Thyroid gland (tissue), 4 donors: ENCODE measurements around the gene CTNNA2.

ENCODE experiments used
- POLR2A ChIP-seq, 2 donors: fragments of 450-650 bp; IDR thresholded peaks; one replicate each; pipeline ENCODE4 v1.6.1; 2017; ENCODE audit warnings: antibody characterized with exemption in 2 of 2, mild to moderate bottlenecking in 2 of 2, moderate library complexity in 1 of 2
- TF ChIP-seq, protein P1 (sequence below), 6 experiments: fragments of 200-600 bp in 3 of 6; fragments of 450-650 bp in 3 of 6; sonication (generic) in 3 of 6; IDR thresholded peaks; one replicate each; pipeline ENCODE4 v1.5.1; 2016 to 2019; ENCODE audit warnings: antibody characterized with exemption in 6 of 6, mild to moderate bottlenecking in 2 of 6, inconsistent platforms in 1 of 6, moderate library complexity in 1 of 6

DNA sequence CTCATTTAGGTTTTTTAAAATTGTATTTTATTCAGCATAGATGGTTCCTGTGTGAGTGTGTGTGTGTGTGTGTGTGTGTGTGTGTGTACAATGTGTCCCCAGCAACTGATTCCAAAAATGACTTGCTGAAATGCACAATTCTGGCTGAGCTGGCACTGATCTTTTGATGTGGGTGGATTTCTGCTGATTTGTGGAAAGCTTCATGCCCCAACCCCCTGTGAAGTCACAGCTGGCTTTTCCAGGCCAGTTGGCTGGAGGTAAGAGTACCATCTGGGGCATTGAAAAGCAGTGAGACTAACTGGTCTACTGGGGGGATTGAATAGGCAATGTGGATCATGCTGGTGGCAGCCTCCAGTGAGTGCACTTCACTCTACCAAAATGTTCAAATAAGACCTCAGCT is 604.5 kb downstream of the CTNNA2 start:
- TF ChIP-seq, protein P1, sequence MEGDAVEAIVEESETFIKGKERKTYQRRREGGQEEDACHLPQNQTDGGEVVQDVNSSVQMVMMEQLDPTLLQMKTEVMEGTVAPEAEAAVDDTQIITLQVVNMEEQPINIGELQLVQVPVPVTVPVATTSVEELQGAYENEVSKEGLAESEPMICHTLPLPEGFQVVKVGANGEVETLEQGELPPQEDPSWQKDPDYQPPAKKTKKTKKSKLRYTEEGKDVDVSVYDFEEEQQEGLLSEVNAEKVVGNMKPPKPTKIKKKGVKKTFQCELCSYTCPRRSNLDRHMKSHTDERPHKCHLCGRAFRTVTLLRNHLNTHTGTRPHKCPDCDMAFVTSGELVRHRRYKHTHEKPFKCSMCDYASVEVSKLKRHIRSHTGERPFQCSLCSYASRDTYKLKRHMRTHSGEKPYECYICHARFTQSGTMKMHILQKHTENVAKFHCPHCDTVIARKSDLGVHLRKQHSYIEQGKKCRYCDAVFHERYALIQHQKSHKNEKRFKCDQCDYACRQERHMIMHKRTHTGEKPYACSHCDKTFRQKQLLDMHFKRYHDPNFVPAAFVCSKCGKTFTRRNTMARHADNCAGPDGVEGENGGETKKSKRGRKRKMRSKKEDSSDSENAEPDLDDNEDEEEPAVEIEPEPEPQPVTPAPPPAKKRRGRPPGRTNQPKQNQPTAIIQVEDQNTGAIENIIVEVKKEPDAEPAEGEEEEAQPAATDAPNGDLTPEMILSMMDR (IDR thresholded peaks at IDR 0.05) = no peak
- TF ChIP-seq POLR2A (IDR thresholded peaks at IDR 0.05) = no peak
